DOHH2 (cell line): Measurements from ENCODE around the gene NOS3.

Experiments used
- EZH2phosphoT487 ChIP-seq: fragments of 200-600 bp; sonication (generic); IDR thresholded peaks from 2 replicates; pipeline ENCODE4 v1.6.1; 2017; ENCODE audit warnings: borderline replicate concordance, mild to moderate bottlenecking, antibody characterized with exemption, low read length, moderate library complexity, mixed read lengths
- TF ChIP-seq, protein P1 (sequence below): fragments of 200-600 bp; sonication (generic); IDR thresholded peaks from one replicate; pipeline ENCODE4 v1.5.1; 2014; ENCODE audit warnings: antibody characterized with exemption, mild to moderate bottlenecking, low read depth, low read length; ENCODE audit not compliant: poor library complexity, severe bottlenecking

DNA sequence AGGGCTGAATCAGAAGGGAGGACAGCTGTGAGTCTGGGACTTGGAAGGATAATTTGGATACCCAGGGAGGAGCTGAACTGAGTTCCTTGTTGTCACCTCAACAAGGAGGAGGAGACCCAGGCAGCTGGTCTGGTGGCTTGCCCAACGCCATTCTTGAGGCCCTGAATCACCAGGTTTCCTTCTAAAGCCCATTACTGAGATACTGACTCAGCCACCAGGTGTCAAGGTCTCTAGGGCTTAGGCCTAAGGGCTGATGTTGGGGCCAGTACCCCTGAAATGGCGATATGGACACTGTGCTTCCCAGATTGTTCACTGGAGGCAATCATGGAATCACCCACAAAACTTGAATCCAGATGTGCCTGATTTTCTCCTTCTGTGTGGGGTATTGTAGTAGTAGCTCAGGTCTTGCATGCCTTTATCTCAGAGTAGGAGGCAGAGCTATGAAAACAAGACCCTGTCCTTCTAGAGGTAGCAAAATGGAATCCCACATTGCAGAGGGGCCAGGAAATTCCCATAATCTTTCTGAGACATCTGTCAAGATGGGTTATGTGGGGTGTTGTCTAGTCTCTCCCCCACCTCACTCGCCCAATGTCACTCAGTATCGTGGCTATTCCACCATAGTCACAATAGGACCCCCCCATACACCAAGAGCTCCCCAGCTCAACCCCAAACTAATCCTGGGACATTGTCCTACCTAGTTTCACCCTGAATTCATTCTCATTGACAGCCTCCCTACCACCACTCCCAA is 35.3 kb downstream of the NOS3 start:
- TF ChIP-seq, protein P1, sequence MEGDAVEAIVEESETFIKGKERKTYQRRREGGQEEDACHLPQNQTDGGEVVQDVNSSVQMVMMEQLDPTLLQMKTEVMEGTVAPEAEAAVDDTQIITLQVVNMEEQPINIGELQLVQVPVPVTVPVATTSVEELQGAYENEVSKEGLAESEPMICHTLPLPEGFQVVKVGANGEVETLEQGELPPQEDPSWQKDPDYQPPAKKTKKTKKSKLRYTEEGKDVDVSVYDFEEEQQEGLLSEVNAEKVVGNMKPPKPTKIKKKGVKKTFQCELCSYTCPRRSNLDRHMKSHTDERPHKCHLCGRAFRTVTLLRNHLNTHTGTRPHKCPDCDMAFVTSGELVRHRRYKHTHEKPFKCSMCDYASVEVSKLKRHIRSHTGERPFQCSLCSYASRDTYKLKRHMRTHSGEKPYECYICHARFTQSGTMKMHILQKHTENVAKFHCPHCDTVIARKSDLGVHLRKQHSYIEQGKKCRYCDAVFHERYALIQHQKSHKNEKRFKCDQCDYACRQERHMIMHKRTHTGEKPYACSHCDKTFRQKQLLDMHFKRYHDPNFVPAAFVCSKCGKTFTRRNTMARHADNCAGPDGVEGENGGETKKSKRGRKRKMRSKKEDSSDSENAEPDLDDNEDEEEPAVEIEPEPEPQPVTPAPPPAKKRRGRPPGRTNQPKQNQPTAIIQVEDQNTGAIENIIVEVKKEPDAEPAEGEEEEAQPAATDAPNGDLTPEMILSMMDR, result no peak
- no peak for TF ChIP-seq EZH2phosphoT487
